Measurements from ENCODE around the gene KCNJ15.

GRCh38 chr21:38227401-38227800, 29.4 kb upstream of the KCNJ15 start:
- TF ChIP-seq CTCF (conservative IDR thresholded peaks at IDR 0.05; ENCODE audit: low read depth, low read length) (no peak), FOS (IDR thresholded peaks at IDR 0.05; ENCODE audit: low read depth, low read length) (no peak), CEBPB (IDR thresholded peaks at IDR 0.05; ENCODE audit: low read depth, low read length) (no peak), POLR2A (IDR thresholded peaks at IDR 0.05; ENCODE audit: low read depth, low read length) (no peak), RFX5 (IDR thresholded peaks at IDR 0.05; ENCODE audit: low read depth, low read length) (no peak), MAFK (IDR thresholded peaks at IDR 0.05; ENCODE audit: low read depth, low read length) (no peak)

All from IMR-90 (cell line).